GM18508 (cell line): ENCODE results near the gene KATNB1.
"Not testable (repeated sequence)": the region's sequence is repeated elsewhere in the genome, so short reads cannot be mapped to it uniquely, and the experiment has no call there.

ENCODE experiments used
- ATAC-seq: cut with Tn5 transposase; IDR thresholded peaks from one replicate; pipeline ENCODE4 v1.9.1; 2021; ENCODE audit warnings: moderate number of reproducible peaks; ENCODE audit not compliant: insufficient read depth, unreplicated experiment

The KATNB1 gene

DNA sequence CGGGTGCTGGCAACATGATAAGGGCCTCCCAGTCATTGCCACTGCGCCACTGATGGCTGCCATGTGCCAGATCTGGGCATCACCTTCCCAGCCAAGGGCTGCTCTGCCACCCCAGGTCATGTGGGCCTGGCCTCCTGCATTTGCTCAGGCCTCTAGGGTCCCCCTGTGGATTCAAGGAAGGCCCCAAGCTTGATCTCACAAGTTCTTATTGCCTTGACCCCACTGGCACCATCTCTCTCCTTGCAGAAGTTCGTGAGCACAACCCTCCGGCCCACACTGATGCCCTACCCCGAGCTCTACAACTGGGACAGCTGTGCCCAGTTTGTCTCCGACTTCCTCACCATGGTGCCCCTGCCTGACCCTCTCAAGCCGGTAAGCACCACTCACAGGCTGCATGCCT lies 35.7 kb upstream of the KATNB1 start:
- no peak for ATAC-seq

DNA sequence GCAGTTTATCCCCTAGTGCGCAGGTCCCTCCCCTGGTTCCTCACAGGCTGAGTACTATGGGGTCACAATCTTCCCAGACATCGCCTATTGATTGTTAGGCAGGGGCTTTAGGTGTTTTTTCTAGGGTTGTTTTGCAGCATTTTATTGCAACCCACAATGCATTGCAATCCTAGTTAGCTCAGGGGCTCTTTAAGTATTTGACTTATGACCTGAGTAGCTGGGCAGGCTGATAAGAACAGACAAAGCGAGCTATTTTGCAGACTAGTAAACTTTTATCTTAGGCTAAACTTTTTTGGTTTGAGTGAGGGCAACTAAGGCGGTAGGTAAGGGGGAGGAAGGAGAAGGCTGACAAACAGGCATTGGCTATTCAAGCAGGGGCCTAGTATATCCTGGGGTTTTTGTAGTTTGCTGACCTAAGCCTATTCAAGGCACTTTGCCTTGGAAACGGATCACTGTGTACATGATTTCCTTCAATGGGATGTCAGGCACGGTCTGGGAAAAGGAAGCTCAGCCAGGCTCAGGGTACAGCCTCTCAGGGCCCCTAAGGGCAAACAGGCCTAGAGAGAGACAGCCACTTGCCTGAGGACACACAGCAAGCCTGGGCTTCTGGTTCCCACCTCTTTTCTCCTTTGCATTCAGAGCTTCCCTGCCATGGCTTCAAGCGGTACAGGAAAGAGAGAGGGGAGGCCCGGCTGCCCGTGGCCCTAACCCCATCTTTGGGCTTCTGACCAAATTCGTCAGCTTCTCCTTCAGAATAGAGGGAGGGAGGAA lies 34.6 kb upstream of the KATNB1 start:
- no peak for ATAC-seq

DNA sequence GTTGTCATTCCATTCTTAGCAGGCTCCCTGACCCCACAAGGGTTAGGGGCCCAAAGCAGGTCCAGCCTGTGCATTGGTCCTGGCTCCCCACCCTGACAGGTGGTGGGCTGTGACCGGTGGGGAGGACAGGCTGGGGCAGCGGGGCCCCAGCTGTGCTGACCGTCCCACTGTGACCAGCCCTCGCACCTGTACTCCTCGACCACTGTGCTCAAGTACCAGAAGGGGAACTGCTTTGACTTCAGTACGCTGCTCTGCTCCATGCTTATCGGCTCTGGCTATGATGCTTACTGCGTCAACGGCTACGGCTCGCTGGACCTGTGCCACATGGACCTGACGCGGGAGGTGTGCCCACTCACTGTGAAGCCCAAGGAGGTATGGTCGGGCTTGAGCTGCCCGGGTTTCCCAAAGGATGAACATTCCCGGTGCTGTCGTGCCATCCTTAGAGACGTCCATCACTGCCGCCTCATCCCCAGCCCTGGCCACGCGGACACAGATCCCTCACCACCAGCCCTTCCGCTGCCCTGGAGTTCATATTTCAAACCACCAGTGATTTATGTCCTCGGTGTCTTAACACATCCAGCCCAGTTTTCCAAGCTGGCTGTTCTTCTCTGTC lies 33.7 kb upstream of the KATNB1 start:
- no peak for ATAC-seq

DNA sequence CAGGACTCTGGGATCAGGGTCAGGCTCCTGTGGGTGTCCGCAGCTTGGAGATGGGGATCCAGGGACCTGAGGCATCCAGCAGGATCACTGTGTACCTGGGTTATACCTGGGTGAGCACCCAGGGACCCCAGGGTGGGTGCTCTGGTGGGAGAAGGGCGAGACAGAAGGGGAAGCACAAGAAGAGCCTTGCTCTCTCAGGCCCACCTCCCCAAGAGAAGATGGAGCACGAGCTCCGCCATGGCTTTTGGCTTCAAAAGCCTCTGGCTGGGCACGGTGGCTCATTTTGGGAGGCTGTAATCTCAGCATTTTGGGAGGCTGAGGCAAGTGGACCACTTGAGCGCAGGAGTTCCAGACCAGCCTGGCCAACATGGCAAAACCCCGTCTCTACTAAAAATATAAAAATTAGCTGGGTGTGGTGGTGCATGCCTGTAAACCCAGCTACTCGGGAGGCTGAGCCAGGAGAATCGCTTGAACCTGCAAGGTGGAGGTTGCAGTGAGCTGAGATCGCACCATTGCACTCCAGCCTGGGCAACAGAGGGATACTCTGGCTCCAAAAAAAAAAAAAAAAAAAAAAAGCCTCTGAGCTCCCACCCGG lies 32.1 kb upstream of the KATNB1 start:
- no peak for ATAC-seq

DNA sequence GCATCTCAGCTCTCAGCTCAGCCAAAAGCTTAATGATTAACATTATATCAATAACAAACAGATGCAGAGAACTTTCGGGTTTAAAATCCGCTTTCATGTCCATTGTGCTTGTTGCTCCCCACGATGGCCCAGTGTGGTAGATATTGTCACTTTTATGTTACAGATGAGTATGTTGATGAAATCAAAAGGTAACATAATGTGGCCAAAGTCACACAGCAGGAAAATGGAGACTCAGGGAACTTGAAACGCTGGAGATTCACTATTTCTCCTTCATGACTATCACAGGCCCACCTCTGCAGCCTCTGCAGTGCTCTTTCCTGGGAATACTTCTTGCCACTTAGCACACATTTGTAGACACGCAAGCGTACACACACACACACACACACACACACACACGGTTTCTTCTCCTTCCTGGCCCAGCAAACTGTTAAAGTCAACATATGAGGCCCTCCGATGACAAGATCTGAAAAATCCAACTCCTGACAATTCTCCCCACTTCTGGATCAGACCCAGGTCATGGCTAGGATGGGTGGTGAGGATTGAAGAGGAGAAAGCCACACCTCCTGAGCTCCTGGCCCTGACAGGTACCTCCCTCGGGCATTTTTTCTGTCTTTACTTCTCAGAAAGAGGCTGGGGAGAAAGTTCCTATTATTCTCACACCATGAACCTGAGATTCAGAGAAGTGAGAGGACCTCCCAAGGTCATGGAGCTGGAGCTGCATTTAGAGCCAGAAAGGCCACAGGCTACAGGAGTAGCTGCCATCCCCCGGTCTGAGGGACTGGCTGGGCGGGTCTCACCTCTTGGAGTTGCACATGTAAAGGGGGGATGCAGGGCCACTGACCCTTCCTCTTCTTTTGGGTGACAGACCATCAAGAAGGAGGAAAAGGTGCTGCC lies 31.3 kb upstream of the KATNB1 start:
- no peak for ATAC-seq

DNA sequence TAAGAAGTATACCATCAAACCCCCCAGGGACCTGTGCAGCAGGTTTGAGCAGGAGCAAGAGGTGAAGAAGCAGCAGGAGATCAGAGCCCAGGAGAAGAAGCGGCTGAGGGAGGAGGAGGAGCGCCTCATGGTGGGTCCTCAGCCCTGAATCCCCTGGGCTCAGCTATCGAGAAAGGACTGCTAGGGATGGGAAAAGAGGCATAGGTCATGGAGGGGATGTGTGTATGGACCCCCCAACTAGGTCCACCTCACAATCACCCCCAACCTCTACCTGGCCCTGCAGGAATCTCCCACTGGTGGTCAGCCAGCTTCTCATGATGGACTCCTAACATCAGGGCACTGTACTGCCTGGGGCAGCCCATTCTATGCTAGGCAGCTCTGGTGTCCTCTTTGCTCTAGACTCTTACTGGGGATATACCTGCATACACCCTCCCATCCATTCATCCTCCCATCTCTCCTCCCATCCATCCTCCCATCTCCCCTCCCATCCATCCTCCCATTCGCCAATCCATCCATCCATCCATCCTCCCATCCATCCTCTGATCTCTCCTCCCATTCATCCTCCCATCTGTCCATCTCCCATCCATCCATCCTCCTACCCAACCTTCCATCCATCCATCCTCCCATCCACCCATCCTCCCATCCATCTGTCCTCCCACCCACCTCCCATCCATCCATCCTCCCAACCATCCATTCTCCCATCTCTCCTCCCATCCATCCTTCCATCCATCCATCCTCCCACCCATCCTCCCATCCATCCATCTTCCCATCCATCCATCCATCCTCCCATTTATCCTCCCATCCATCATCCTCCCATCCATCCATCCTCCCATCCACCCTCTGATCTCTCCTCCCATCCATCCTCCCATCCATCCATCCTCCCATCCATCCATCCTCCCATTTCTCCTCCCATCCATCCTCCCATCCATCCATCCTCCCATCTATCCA lies 30.4 kb upstream of the KATNB1 start:
- no peak for ATAC-seq

DNA sequence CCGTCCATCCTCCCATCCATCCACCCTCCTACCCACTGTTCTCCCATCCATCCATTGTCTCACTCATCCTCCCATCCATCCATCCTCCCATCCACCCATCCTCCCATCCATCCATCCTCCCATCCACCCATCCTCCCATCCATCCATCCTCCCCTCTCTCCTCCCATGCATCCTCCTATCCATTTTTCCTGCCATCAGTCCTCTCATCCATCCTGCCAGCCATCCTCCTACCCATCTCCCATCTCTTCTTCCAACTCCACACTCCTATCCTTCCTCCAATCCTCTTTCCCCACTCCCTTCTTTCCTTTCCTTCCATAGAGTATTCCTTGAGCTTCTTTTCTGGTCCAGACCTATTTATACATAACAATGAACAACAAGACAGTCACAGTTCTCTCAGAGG lies 28.9 kb upstream of the KATNB1 start:
- ATAC-seq: no peak

DNA sequence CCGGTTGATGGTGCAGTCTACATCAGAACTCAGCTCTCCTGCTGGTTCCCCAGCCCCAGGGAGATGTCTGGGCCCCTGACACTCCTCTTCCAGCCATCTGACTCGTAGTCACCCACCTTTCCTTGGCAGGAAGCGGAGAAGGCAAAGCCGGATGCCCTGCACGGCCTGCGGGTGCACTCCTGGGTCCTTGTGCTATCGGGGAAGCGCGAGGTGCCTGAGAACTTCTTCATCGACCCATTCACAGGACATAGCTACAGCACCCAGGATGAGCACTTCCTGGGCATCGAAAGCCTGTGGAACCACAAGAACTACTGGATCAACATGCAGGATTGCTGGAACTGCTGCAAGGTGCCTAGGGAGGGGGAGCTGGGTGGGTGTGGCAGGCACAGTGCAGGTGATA lies 28.2 kb upstream of the KATNB1 start:
- ATAC-seq: no peak

DNA sequence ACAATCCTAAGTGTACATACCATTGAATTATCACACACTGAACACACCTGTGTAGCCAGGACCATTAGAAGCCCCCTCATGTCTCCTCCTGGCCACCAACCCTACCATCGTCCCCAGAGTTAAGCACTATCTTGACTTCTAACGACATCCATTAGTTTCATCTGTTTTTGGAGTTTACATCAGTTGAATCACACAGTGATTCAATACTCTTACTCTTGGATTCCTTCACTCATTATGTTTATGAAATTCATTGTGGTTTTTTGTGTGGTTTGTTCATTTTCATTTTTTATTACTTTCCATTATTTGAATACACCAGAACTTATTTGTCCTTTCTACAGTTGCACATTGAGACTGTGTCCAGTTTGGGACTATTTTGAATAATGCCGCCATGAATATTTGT lies 27.4 kb upstream of the KATNB1 start:
- no peak for ATAC-seq

DNA sequence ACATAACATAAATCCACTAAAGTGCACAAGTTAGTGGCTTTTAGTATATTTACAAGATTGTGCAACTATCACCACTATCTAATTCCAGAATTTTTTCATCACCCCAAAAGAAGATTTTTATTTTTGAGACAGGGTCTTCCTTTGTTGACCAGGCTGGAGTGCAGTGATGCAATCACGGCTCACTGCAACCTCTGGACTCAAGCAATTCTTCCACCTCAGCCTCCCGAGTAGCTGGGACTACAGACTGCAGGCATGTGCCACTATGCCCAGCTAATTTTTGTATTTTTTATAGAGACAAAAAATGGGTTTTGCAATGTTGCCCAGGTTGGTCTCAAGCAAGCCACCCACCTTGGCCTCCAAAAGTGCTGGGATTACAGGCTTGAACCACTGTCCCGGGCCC lies 25.9 kb upstream of the KATNB1 start:
- ATAC-seq: no peak

DNA sequence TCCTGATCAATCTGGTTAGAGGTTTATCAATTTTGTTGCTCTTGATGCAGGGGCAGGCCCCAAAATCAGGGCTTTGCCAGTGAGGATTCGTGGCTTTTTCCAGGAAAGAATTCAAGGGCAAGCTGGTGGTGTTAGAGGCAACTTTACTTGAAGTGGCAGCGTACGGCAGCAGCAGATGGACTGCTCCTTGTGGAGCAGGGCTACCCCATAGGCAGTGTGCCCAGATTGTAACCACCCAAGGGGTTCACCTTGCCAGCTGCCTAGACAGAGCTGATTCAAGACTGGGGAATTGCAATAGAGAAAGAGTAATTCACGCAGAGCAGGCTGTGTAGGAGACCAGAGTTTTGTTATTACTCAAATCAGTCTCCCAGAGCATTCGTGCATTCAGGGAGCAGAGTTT lies 24.2 kb upstream of the KATNB1 start:
- ATAC-seq: no peak

DNA sequence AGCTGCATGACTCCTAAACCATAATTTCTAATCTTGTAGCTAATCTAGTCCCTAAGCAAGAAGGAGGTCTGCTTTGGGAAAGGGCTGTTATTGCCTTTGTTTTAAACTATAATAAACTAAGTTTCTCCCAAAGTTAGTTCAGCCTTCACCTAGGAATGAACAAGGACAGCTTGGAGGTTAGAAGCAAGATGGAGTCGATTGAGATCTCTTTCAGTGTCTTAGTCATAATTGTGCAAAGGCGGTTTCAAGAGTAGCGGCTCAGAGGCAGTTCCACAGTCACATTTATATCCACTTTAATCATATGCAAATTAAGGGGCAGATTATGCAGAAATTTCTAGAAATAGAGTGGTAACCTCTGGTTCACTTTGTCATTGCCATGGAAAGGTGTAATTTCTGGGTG lies 23.6 kb upstream of the KATNB1 start:
- no peak for ATAC-seq

DNA sequence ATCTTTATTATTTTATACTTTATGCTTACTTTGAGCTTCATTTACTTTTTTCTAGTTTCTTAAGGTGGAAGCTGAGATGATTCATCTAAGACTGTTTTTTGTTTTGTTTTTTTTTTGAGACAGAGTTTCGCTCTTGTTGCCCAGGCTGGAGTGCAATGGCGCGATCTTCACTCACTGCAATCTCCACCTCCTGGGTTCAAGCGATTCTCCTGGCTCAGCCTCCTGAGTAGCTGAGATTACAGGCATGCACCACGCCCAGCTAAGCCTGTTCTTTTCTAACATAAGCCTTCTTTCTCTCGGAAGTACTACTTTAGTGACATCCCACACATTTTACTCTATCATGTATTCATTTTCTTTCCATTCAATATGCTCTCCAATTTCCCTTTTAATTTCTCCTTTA lies 23.0 kb upstream of the KATNB1 start:
- not testable (repeated sequence) for ATAC-seq

DNA sequence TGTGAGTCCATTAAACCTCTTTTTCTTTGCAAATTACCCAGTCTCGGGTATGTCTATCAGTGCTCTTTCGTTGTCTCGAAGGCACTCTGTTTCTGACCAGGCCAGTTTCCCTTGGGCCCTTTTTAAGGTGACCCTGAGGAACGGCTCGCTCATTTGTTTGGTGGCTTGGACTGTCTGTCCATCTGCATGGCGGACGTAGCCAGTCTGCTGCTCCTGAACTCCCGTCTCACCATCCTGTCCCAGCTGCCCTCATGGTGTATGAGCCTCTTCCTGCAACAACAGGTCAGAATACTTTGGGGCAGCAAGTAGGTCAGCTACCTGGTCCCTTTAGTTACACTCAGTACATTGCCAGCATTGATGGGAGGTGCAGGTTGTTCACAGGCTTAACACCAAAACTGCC lies 22.0 kb upstream of the KATNB1 start:
- ATAC-seq: no peak

DNA sequence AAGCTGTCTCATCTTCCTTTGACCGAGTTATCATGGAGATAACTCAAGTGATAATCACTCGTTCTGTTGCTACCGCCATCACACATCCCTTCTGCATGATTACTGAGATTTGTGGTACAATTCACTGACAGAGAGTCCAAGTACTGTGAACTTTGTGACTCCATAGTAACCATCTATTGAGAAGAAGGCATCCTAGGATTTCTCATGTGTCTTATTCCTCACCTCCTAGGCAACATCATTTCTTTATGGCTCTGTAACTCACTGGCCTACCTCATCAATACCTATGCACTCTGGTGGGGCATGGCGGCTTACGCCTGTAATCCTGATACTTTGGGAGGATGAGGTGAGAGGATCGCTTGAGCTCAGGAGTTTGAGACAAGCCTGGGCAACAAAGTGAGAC lies 21.5 kb upstream of the KATNB1 start:
- ATAC-seq: no peak

DNA sequence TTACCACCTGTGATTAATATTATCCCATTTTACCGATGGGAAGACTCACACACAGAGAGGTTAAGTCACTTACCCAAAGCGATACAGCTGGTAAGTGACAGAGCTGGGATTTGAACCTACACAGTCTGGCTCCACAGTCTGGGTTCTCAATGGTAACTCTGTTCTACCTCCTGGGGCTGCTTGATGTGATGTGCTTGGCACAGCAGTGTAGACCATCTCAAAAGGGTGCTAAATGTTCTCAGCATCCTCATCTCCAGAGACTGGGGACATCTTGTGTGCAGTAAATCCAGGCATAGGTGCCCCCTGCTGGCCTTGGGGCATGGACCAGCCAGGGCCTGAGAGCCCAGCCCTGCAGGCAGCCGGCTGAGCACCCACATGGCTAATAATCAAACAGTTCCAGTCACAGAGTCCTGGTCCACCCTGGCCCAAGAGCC lies 15.4 kb upstream of the KATNB1 start:
- no peak for ATAC-seq

DNA sequence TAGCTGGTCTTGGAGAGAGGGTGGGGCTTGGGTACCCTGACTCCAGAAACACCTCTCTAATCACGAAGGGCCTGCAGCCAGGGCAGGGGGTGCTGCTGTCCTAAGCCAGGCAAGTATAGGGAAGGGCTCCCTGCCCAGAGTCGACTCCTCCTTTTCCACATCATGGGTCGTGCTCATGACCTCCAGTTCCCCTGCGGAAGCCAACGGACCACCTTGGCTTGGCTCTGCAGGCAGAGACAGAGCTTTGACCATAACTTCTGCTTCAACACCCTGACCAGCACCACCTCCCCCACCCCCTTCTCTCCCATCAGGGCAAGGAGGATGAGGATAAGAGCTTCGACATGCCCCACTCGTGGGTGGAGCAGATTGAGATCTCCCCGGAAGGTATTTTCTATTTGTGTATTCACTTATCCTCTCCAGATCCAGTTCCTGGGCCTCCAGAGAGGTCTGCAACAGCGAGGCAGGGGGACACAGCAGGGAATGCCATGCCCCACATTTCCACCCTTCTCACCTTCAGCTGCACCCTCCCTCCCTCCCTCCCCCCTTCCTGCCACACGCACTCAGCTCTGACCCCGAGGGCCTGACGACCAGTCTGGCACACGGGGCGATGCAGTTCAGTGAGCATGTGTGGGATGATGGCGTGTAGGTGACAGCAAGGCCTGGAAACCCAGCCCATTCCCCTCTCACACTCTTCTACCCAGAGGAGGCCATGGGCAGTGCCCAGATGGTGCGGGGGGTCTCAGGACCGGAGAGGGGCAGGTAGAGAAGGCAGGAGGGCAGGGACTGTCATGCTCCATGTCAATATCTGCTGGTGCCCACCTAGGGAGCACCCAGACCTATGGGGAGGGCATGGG lies 14.0 kb upstream of the KATNB1 start:
- ATAC-seq: no peak

DNA sequence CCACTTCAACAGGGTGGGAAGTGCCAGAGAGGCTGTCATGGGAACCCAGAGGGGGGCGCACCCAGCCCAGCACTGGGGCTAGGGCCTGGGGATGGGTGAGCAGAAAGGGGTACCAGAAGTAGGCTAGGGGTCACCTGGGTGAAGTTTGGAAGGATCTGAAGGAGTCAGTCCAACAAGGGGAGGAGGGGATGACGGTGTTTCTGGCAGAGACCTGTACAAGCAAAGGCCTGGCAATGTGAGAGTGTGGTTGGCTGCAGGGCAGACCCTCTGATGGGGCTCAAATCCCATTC lies 13.4 kb upstream of the KATNB1 start:
- ATAC-seq: no peak

DNA sequence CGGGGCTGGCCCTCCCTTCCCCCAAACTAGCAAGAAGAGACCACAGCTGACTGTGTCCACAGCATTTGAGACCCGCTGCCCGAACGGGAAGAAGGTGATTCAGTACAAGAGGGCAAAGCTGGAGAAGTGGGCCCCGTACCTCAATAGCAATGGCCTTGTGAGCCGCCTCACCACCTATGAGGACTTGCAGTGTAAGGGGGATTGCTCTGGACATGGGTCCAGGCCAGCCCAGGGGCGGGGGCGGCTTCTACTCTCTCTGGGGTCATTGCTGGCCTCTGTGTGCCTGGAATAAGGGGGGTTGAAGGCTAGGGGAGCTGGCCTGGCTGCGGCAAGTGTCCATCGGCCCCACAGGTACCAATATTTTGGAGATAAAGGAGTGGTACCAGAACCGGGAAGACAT lies 12.9 kb upstream of the KATNB1 start:
- ATAC-seq: no peak
